ENCODE results near the gene PREP. TPM values are rescaled to one million over a fixed set of nuclear protein-coding genes. Genes with fewer than 3 reads are reported as not detected.

PREP gene
- total RNA-seq, 2 donors from 2014 or later = 99.9 to 113 TPM

DNA sequence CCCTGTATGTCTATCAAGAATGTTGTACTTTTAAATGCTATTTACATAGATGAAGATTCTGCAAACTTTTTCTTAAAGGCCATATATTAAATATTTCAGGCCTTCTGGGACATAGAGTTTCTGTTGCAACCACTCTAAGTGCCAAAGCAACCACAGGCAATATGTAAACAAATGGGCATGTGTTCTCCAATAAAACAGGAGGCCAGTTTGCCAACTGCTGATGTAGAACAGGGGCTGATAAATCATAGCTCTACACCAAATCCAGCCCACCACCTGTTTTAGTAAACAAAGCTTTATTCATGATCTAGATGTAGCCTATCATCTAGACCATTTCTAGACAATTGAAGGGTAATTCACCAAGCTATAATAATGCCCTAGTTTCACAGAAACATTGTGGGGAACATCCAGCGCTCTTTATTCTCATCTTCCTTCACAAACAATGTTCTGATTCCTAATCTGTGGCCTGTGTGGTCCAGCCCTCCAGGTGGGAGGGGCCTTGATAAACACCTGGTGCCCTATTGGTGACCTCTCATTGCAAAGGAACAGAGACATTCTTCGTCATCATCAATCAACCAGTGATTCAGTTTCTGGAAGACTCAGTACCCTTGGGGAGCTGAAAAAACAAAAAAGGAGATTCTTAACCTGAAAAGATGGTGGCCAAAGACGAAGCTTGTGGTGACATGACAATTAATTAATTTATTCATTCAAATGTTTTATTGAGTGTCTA lies 80.2 kb downstream of the PREP start:
- Histone ChIP-seq H3K4me3 (no peak overlapping the region), H3K9ac (ENCODE audit: low read depth in 2 of 2, low read length in 2 of 2) (no peak overlapping the region), H3K9me3 (no peaks in the 10 kb centered on the region), H3K4me1 (no peaks in the 10 kb centered on the region), H3K27me3 (no peaks in the 10 kb centered on the region), H3K27ac (no peak overlapping the region), H3K36me3 (peaks cover 6% of the 10 kb centered on the region)
- DNase-seq = no peak
- intact Hi-C loops (cut with DNase I) = loop anchor here (5.0 kb wide), 1 partner anchor 35 kb away; no protein-coding TSS in a partner anchor
- TF ChIP-seq, protein P1, sequence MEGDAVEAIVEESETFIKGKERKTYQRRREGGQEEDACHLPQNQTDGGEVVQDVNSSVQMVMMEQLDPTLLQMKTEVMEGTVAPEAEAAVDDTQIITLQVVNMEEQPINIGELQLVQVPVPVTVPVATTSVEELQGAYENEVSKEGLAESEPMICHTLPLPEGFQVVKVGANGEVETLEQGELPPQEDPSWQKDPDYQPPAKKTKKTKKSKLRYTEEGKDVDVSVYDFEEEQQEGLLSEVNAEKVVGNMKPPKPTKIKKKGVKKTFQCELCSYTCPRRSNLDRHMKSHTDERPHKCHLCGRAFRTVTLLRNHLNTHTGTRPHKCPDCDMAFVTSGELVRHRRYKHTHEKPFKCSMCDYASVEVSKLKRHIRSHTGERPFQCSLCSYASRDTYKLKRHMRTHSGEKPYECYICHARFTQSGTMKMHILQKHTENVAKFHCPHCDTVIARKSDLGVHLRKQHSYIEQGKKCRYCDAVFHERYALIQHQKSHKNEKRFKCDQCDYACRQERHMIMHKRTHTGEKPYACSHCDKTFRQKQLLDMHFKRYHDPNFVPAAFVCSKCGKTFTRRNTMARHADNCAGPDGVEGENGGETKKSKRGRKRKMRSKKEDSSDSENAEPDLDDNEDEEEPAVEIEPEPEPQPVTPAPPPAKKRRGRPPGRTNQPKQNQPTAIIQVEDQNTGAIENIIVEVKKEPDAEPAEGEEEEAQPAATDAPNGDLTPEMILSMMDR (IDR thresholded peaks at IDR 0.05) = no peak

DNA sequence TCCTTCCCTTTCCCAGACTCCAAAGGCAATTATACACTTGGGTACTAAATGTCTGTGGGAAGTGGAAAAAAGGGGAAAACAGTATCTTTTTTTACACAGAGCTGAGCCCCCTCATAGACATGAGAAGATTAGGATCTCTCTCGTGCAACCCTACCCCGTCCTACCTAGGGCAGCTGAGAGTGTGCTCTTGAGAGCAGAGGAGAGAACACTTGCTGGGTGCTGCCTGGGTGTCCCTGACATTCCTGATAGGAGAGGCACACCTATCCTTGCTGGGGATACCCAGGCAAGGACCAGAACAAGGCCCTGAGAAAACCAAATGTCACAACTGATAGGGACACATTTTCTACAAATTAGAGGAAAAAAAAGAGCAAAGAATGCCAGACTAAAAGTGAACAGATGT lies 81.2 kb downstream of the PREP start:
- intact Hi-C loops (cut with DNase I) = loop anchor here (5.0 kb wide), 1 partner anchor 36 kb away; no protein-coding TSS in a partner anchor
- TF ChIP-seq, protein P1 (IDR thresholded peaks at IDR 0.05) = no peak
- H3K4me1 ChIP-seq = no peaks in the 10 kb centered on the region
- H3K9ac ChIP-seq (ENCODE audit: low read depth in 2 of 2, low read length in 2 of 2) = no peak overlapping the region
- H3K27me3 ChIP-seq = no peaks in the 10 kb centered on the region
- no peak overlapping the region for H3K27ac ChIP-seq
- no peaks in the 10 kb centered on the region for H3K9me3 ChIP-seq
- DNase-seq = no peak
- H3K36me3 ChIP-seq = peaks cover 6% of the 10 kb centered on the region
- no peak overlapping the region for H3K4me3 ChIP-seq

DNA sequence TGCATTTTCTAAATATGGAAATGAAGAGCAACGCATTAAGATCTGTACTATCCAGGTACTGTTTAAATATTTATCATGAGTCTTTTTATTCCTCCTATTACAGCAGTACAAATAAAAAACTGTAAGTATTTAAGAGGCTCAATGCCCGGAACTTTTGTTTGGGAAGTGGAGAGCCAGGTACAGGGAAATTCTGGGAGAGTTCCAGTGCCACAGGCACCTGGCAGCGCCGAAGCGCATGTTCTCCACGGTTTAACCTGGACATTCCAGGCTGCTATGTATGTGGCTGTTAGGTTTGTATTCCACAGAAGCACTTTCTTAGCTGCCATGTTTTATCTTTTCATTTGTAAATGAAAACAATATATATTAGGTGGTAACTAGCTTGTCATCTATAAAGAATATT lies 81.7 kb downstream of the PREP start:
- H3K4me3 ChIP-seq = no peak overlapping the region
- DNase-seq = no peak
- TF ChIP-seq, protein P1 (IDR thresholded peaks at IDR 0.05) = no peak
- H3K9ac ChIP-seq (ENCODE audit: low read depth in 2 of 2, low read length in 2 of 2) = no peak overlapping the region
- H3K9me3 ChIP-seq = no peaks in the 10 kb centered on the region
- H3K4me1 ChIP-seq = no peaks in the 10 kb centered on the region
- intact Hi-C loops (cut with DNase I) = loop anchor here (5.0 kb wide), 1 partner anchor 36 kb away; no protein-coding TSS in a partner anchor
- H3K27ac ChIP-seq = no peak overlapping the region
- H3K36me3 ChIP-seq = peaks cover 6% of the 10 kb centered on the region
- no peaks in the 10 kb centered on the region for H3K27me3 ChIP-seq

DNA sequence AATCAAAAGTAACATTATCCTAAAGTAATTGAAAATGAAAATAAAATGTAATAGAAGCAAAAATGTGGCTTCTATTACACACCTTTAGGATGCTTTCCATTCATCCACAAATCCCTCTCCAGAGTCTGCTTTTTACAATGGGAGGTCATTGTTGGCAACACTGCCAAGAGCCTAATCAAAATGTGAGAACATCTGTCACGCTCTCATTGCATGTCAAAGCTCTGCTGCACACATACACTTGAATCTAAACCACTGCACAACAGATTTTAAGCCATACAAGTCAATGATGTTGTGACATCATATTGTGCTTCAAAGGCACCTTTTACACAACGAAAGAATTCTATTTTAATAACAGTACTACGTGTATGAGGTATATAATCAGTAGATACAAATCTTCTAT lies 82.1 kb downstream of the PREP start:
- Histone ChIP-seq H3K36me3 (peaks cover 6% of the 10 kb centered on the region), H3K4me1 (no peaks in the 10 kb centered on the region), H3K9ac (ENCODE audit: low read depth in 2 of 2, low read length in 2 of 2) (no peak overlapping the region), H3K4me3 (no peak overlapping the region), H3K9me3 (no peaks in the 10 kb centered on the region), H3K27ac (no peak overlapping the region), H3K27me3 (no peaks in the 10 kb centered on the region)
- intact Hi-C loops (cut with DNase I) = loop anchor here (5.0 kb wide), 1 partner anchor 37 kb away; no protein-coding TSS in a partner anchor
- DNase-seq = no peak
- TF ChIP-seq, protein P1 (IDR thresholded peaks at IDR 0.05) = no peak

DNA sequence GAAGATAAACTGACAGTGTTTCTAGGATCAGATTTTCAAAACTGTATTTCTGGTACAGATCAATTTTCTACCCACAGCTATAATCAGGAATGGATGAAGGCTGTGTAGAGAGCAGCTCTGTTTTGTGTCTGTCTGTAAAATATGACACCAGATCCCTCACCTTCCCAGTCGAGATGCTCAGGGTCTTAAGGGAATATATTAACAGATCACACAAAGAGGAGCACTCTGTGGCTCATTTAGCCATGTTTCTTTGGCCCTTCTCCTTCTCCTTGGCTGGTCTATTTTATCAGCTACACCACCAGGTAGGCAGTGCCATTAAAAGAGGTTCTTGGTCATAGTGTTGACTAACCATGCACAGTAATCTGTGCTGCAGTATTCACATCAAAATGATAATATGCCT lies 82.6 kb downstream of the PREP start:
- no peak overlapping the region for H3K9ac ChIP-seq (ENCODE audit: low read depth in 2 of 2, low read length in 2 of 2)
- no peaks in the 10 kb centered on the region for H3K4me1 ChIP-seq
- no peaks in the 10 kb centered on the region for H3K27me3 ChIP-seq
- peaks cover 5% of the 10 kb centered on the region for H3K36me3 ChIP-seq
- no peak overlapping the region for H3K4me3 ChIP-seq
- intact Hi-C loops (cut with DNase I) = loop anchor here (5.0 kb wide), 1 partner anchor 37 kb away; no protein-coding TSS in a partner anchor
- TF ChIP-seq, protein P1 (IDR thresholded peaks at IDR 0.05) = no peak
- H3K9me3 ChIP-seq = no peaks in the 10 kb centered on the region
- no peak for DNase-seq
- H3K27ac ChIP-seq = no peak overlapping the region

Measured in colonic mucosa (tissue), 4 donors.